Vagina (tissue), 2 donors: ENCODE measurements around the gene MPHOSPH9.

ENCODE experiments used
- POLR2A ChIP-seq, 2 donors: fragments of 450-650 bp; IDR thresholded peaks; one replicate each; pipeline ENCODE4 v1.6.1; 2017; ENCODE audit warnings: antibody characterized with exemption in 2 of 2, mild to moderate bottlenecking in 2 of 2, moderate library complexity in 2 of 2
- POLR2AphosphoS5 ChIP-seq, 2 donors: sonication (generic); formaldehyde crosslinking; IDR thresholded peaks; one replicate each; pipeline ENCODE4 v1.9.0; 2017; ENCODE audit warnings: antibody characterized with exemption in 2 of 2, mild to moderate bottlenecking in 2 of 2, low read depth in 1 of 2; ENCODE audit not compliant: insufficient read depth in 1 of 2
- TF ChIP-seq, protein P1 (sequence below), 3 experiments: fragments of 450-650 bp in 2 of 3; fragments of 200-600 bp in 1 of 3; sonication (generic) in 1 of 3; IDR thresholded peaks; one replicate each; pipeline ENCODE4 v1.5.1; 2017 to 2019; ENCODE audit warnings: antibody characterized with exemption in 3 of 3, mild to moderate bottlenecking in 2 of 3, moderate library complexity in 2 of 3

DNA sequence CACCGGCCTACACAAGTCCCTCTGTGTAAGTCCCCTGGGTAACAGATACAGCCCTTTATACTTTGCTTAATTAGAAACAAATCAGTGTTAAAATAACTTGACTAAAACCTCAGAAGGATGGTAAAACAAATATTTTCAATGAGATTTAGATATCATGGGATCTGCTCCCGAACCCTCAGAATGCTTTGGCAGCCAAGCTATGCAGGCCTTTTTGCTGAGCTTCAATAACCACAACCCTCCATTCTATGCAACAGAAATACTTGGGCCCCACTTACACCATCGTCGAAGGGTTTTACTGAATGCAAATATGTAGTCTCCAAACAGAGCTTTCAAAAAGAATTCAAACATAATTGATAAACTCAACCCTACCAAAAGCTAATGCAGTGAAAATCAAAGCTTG, 52.8 kb downstream of the MPHOSPH9 start:
- TF ChIP-seq, protein P1, sequence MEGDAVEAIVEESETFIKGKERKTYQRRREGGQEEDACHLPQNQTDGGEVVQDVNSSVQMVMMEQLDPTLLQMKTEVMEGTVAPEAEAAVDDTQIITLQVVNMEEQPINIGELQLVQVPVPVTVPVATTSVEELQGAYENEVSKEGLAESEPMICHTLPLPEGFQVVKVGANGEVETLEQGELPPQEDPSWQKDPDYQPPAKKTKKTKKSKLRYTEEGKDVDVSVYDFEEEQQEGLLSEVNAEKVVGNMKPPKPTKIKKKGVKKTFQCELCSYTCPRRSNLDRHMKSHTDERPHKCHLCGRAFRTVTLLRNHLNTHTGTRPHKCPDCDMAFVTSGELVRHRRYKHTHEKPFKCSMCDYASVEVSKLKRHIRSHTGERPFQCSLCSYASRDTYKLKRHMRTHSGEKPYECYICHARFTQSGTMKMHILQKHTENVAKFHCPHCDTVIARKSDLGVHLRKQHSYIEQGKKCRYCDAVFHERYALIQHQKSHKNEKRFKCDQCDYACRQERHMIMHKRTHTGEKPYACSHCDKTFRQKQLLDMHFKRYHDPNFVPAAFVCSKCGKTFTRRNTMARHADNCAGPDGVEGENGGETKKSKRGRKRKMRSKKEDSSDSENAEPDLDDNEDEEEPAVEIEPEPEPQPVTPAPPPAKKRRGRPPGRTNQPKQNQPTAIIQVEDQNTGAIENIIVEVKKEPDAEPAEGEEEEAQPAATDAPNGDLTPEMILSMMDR (IDR thresholded peaks at IDR 0.05), result no peak
- TF ChIP-seq POLR2A (IDR thresholded peaks at IDR 0.05) (no peak), POLR2AphosphoS5 (IDR thresholded peaks at IDR 0.05; ENCODE audit: insufficient read depth in 1 of 2, low read depth in 1 of 2) (no peak)
